ENCODE measurements around the gene AHR. TPM values are rescaled to one million over a fixed set of nuclear protein-coding genes. Genes with fewer than 3 reads are reported as not detected.

AHR gene
- total RNA-seq, 1 donor from 2014 or later: 1.7 TPM

- Mint-ChIP-seq H3K36me3 (ENCODE audit: unreplicated experiment) (peaks cover 9% of the 10 kb centered on the region), H3K4me1 (ENCODE audit: low read depth, unreplicated experiment) (no peaks in the 10 kb centered on the region), H3K27me3 (ENCODE audit: unreplicated experiment) (no peaks in the 10 kb centered on the region), H3K27ac (ENCODE audit: unreplicated experiment) (no peak overlapping the region), H3K4me3 (ENCODE audit: unreplicated experiment) (no peak overlapping the region), H3K9me3 (ENCODE audit: unreplicated experiment) (peaks cover 5% of the 10 kb centered on the region)
- TF ChIP-seq, protein P1, sequence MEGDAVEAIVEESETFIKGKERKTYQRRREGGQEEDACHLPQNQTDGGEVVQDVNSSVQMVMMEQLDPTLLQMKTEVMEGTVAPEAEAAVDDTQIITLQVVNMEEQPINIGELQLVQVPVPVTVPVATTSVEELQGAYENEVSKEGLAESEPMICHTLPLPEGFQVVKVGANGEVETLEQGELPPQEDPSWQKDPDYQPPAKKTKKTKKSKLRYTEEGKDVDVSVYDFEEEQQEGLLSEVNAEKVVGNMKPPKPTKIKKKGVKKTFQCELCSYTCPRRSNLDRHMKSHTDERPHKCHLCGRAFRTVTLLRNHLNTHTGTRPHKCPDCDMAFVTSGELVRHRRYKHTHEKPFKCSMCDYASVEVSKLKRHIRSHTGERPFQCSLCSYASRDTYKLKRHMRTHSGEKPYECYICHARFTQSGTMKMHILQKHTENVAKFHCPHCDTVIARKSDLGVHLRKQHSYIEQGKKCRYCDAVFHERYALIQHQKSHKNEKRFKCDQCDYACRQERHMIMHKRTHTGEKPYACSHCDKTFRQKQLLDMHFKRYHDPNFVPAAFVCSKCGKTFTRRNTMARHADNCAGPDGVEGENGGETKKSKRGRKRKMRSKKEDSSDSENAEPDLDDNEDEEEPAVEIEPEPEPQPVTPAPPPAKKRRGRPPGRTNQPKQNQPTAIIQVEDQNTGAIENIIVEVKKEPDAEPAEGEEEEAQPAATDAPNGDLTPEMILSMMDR (IDR thresholded peaks at IDR 0.05; ENCODE audit: partially characterized antibody, unreplicated experiment): no peak
- DNase-seq: no peak
These were observed 28.9 kb upstream of the AHR start for GRCh38 chr7:17269341-17270221.

DNA sequence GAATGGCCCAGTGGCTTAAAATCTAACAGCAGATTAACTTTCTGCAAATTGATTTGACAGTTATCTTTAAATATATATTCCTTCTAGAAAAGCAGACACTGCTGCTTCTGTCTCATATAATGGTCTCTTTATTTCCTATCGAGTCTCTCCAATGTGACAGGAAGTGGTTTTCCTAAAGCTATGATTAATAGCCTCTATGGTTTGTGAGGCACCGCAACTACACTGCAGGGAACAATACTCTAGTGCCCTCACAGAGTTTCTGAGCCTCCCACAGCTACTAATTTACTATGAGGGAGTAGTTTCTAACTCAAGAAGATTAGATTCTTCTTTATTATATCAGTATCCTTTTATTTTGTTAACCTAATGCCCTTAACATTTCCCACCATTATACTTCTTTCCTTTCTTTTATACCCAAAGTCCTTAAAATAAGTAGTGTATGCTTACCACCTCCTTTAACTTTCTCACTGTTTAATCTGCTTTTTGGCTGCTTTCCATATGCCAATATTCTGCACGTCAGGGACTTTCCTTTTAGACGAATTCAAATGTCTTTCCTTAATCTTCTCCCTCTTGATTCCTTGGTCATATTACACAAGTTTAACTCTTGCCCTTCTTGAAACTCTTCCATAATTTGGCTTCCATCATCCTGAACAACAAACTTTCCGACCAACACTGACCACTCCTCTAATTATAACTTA is 23.8 kb upstream of the AHR start:
- H3K4me1 Mint-ChIP-seq (ENCODE audit: low read depth, unreplicated experiment): no peaks in the 10 kb centered on the region
- H3K27me3 Mint-ChIP-seq (ENCODE audit: unreplicated experiment): no peaks in the 10 kb centered on the region
- TF ChIP-seq, protein P1 (IDR thresholded peaks at IDR 0.05; ENCODE audit: partially characterized antibody, unreplicated experiment): no peak
- DNase-seq: no peak
- peaks cover 3% of the 10 kb centered on the region for H3K9me3 Mint-ChIP-seq (ENCODE audit: unreplicated experiment)
- H3K4me3 Mint-ChIP-seq (ENCODE audit: unreplicated experiment): no peak overlapping the region
- H3K36me3 Mint-ChIP-seq (ENCODE audit: unreplicated experiment): peaks cover 3% of the 10 kb centered on the region
- H3K27ac Mint-ChIP-seq (ENCODE audit: unreplicated experiment): no peak overlapping the region

DNA sequence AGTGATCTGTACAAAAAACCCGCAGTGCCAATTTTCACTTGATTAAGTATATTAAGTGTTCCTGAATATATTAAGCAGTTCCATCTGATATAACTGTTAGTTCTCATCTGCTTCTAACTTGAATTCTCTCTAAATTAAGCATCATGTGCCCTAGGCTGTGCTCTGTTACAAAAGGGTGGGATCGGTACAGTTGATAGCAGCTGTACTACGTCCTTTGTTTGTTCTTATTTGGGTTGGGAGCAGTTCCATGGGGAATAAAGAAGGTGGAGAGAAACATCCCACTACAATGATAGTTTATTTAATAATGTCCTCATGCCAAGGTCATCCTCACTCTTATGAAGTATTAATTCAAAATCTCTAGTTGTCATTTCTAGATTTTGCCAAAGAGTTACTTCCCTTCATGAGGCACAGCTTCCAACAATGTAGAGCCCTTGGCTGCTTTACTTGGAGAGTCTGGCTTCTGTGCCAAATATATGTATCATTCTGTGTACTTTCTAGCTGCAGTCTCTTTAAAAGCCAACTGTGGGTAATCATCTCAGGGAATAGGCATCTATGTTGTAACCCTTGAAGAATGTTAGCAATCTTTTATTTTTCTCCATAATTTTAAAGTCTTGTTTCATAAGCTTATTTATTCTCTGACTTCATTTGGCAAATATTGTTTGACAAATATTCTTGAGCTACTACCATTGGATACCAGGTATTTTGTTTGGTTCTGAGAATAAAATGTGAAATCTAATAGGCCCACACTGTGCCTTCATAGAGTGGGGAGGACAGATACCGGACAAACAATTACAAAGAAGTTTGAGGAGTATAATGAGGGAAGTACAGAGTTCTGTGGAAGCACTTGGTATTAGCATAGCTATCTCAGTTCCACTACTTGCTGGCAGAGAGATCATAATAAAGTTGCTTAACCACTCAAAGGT is 22.4 kb upstream of the AHR start:
- TF ChIP-seq, protein P1 (IDR thresholded peaks at IDR 0.05; ENCODE audit: partially characterized antibody, unreplicated experiment): no peak
- Mint-ChIP-seq H3K27ac (ENCODE audit: unreplicated experiment) (no peak overlapping the region), H3K4me3 (ENCODE audit: unreplicated experiment) (no peak overlapping the region), H3K27me3 (ENCODE audit: unreplicated experiment) (no peaks in the 10 kb centered on the region), H3K4me1 (ENCODE audit: low read depth, unreplicated experiment) (no peaks in the 10 kb centered on the region), H3K9me3 (ENCODE audit: unreplicated experiment) (no peaks in the 10 kb centered on the region), H3K36me3 (ENCODE audit: unreplicated experiment) (no peaks in the 10 kb centered on the region)
- no peak for DNase-seq

GRCh38 chr7:17279061-17279460 is 19.4 kb upstream of the AHR start:
- Mint-ChIP-seq H3K4me3 (ENCODE audit: unreplicated experiment) (no peak overlapping the region), H3K9me3 (ENCODE audit: unreplicated experiment) (no peaks in the 10 kb centered on the region), H3K27ac (ENCODE audit: unreplicated experiment) (no peak overlapping the region), H3K4me1 (ENCODE audit: low read depth, unreplicated experiment) (no peaks in the 10 kb centered on the region), H3K27me3 (ENCODE audit: unreplicated experiment) (no peaks in the 10 kb centered on the region), H3K36me3 (ENCODE audit: unreplicated experiment) (no peaks in the 10 kb centered on the region)
- DNase-seq: no peak
- TF ChIP-seq, protein P1 (IDR thresholded peaks at IDR 0.05; ENCODE audit: partially characterized antibody, unreplicated experiment): no peak
